HG03060 (cell line): ENCODE results near the gene PARP11.

Source experiments
- ATAC-seq: cut with Tn5 transposase; IDR thresholded peaks from one replicate; pipeline ENCODE4 v1.9.1; 2021; ENCODE audit warnings: low read depth, moderate number of reproducible peaks; ENCODE audit not compliant: unreplicated experiment

The PARP11 gene

DNA sequence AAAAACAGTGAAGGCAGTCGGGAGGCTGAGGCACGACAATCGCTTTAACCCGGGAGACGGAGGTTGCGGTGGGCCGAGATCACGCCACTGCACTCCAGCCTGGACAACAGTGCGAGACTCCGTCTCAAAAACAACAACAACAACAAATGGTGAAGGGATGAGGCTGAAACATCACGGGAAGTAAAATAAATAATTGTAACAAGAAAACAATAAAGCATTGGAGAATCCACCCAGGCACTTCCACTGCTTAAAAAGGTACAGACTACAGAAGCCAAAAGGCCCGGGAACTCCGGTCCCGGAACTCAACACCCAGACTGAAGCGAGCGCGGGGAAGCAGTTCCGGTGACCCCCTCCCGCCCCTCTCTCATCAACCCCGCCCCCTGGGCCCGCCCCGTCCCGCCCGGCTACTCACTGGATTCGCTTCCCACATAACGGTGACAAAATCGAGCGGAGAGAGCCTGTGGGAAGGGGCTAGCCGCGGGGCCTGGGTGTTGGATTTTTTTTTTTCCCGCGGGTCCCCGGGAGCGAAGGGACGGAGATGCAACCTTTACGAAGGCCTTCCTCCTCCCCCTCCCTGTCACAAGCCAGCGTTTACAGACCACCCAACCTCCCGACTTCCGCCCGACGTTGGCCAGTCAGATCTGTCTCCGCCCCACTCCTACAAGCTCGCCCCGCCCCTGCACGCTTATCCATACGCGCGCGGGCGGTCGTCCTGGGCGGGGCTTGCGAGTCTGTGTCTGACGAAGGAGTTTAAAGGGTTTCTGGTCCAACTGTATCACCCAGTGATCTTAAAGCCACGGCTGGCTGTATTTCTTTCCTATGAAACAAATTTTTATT is at the start of gene PARP11:
Gene PARP11, minus strand, starts transcription at position 600 of the 837 bp plus-strand sequence. Its CDS starts 170 bp downstream, at position 430.
- peak; percentile 82 for ATAC-seq

DNA sequence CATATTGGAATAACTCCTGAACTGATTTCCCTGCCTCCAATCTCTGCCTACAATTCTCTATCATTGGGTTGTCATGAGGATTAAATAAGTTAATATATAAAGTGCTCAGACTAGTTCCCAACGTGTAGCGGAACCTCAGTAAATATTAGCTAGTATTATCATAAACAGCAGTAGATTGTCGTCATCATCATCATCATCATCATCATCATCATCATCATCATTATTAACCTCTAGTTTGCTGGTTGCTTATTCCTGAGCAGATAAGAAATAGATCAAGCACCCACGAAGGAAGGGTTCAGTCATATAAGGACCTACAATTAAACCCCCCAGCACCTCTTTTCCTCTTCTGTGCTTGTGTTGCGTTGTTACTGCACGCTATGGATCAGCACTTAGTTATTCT is 48.8 kb upstream of the PARP11 start:
- ATAC-seq, result no peak

DNA sequence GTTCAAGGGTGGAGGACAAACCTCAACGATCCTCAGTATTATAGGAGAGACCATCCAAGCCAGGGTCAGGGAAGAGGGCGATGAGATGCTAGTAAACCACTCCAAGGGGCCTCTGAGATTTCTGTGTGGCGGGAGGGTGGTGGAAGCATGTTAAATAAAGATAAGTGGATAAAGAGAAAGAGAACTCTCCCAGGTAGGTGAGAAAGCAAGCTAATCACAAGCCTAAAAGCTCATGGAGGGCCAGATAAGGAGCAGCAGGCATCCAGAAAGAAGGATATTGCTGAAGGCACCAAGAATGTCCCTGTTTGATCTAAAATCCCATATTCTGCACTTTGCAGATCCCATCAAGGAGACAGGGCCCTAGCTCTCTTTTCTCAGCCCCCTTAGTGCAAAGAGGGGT is 48.3 kb upstream of the PARP11 start:
- ATAC-seq, result no peak

GRCh38 chr12:3921151-3921471 is 47.9 kb upstream of the PARP11 start:
- ATAC-seq, result no peak

DNA sequence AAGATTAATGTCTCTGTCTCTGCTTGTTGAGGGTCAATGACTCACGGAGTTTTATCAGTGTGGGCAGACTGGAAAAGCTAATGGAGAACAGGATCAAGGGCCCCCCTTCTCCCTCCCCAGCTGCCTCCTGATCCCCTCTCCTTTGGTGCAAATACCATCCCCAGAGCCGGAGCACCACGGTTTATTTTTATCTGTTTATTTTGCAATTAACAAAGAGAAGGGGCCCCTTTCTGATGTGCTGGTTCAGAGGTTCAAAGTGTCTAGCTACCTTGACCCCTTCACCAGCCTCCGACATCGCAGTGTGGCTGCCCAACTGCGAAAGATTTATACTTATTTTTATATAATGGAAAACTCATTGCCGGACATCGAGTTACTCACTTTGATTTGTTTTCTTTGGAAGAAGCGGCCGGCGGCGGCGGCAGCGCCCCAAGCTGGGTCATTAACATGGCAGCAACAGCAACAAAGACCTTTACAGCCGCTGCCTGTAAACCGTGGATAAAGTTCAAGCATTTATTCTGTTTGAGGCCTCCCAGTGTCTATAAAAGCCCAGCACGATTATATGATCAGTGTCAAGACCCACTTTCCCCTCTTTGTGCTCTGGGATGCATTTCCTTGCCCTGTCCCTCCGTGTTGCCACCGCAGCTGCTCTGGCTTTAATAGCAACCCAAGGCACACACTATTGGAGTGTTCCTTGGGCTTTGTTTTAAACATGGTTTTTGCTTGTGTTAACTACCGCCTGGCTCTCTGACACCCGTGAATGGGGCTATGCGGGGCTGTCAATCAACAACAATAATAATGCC is 47.4 kb upstream of the PARP11 start:
- no peak for ATAC-seq

- no peak for ATAC-seq
Observed at GRCh38 chr12:3913278-3913677, 40.1 kb upstream of the PARP11 start.

GRCh38 chr12:3912863-3913262 is 39.7 kb upstream of the PARP11 start:
- ATAC-seq, result no peak

DNA sequence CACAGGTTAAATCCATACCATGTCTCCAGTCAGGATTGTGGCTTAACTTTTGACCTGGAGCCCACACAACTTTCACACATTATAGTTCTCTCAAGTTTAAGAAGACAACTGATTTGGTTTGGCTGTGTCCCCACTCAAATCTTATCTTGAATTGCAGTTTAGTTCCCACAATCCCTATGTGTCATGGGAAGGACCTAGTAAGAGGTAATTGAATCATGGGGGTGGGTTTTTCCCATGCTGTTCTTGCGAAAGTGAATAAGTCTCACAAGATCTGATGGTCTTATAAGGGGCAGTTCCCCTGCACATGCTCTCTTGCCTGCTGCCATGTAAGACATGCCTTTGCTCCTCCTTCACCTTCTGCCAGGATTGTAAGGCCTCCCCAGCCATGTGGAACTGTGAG is 38.2 kb upstream of the PARP11 start:
- no peak for ATAC-seq

GRCh38 chr12:3905664-3906063 is 32.5 kb upstream of the PARP11 start:
- no peak for ATAC-seq

DNA sequence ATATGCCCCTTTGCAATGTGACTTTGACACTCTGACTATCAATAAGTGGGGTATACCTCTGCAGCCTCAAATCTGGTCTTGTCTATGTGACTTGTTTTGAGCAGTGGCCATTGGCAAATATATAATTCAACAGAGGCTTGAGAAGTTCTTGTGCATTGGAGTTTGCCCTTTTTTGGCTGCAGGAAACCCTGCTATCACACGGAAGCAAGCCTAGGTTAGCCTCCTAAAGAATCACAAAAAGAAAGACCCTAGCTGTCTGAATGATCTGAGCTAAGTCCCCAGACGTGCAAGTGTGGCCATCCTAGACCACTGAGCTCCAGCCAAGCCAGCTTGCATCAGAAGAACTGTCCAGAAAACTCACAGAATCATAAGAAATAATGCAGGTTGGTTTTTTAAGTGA is 31.8 kb upstream of the PARP11 start:
- ATAC-seq, result no peak

DNA sequence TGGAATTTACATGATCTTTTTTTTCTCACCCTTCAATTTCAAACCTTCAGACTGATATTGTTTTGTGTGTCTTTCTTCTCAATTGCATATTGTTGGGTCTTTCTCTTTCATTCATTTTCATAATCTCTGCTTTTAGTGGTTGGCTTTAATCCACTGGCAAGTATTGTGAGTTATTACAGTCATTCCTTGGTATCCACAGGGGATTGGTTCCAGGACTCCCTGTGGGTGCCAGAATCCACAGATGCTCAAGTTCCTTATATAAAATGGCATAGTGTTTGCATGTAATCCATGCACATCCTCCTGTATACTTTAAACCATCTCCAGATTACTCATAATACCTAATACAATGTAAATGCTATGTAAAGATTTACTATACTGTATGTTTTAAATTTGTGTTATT is 29.7 kb upstream of the PARP11 start:
- ATAC-seq, result no peak

- no peak for ATAC-seq
Observed at GRCh38 chr12:3901116-3901515, 27.9 kb upstream of the PARP11 start.

- no peak for ATAC-seq
Observed at GRCh38 chr12:3898756-3899155, 25.6 kb upstream of the PARP11 start.

GRCh38 chr12:3897371-3897971 is 24.3 kb upstream of the PARP11 start:
- ATAC-seq, result no peak

GRCh38 chr12:3896801-3897351 is 23.7 kb upstream of the PARP11 start:
- ATAC-seq, result no peak

- no peak for ATAC-seq
Observed at GRCh38 chr12:3896356-3896755, 23.2 kb upstream of the PARP11 start.

GRCh38 chr12:3892631-3893030 is 19.4 kb upstream of the PARP11 start:
- no peak for ATAC-seq

- no peak for ATAC-seq
Observed at GRCh38 chr12:3891201-3891600, 18.0 kb upstream of the PARP11 start.

- ATAC-seq, result no peak
Observed at GRCh38 chr12:3888659-3889058, 15.5 kb upstream of the PARP11 start.

DNA sequence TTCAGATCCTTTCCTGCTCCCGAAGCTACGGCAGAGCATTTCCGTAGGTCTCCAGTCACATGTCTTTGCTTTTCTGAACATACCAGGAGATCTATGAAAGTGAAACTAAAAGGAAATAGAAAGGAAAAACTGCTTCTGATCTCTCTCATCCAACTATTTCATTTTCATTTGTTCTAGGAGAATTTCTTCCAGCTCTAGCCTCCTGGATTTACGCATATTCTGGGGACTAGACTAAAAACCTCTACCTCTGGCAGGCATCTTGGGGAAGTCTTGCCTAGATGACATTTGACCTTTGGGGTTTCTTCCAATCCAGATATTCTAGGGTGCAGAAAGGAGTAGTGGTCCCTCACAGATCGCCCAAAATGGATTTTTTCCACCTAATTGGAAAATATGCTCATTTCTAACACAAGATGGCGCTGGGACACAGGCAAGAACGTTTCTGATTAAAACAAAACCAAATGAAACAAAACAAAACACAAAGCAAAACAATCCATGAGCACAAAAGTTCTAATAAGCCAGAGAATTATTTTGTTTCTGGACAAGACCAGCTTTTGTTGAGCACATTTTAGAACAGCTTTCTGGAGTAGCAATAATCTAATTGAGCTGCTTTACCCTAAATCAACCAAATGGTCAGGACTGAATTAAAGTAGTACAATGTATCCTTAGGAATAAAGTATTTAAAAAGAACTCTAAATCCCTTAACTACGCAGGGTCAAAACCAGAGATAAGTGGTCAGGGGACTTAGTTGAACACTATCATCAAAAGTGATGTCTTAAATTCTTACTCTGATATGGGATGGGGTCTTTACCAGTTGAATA is 12.3 kb upstream of the PARP11 start:
- ATAC-seq, result no peak
